ENCODE measurements around the gene NAB1. TPM values are rescaled to one million over a fixed set of nuclear protein-coding genes. Genes with fewer than 3 reads are reported as not detected.

The NAB1 gene
- total and polyA plus RNA-seq, 4 donors: 5.8 to 31.0 (median 18.7) TPM

DNA sequence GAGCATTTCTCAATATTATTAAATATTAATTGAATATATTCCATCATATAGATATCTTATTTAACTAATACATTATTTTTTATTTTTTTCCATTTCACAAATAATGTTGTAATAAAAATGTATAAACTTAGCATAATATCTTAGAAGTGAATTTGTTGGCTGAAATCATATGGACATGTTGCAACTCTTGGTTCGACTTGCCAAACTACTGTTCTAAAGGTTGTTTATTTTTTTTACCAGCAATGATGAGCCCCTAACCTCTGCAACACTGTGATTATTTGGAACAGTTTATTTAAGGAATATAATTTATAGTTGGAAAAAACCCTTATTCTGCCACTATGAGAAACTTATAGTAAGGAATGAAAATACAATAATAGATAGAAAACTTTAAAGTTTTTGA is 8.8 kb upstream of the NAB1 start:
- H3K4me1 ChIP-seq (ENCODE audit: control insufficient read depth in 4 of 4, insufficient read depth in 4 of 4, low read length in 3 of 4): peaks cover 0 to 10% (median 2%) of the 10 kb centered on the region in 4 donors
- TF ChIP-seq HNF4A (conservative IDR thresholded peaks at IDR 0.05): peak; percentile 23
- TF ChIP-seq SP1 (IDR thresholded peaks at IDR 0.05): no peak
- no peak for TF ChIP-seq EGR1 (IDR thresholded peaks at IDR 0.05; ENCODE audit: low read depth in 2 of 2)
- no peaks in the 10 kb centered on the region for H3K36me3 ChIP-seq (ENCODE audit: control insufficient read depth in 4 of 4, insufficient read depth in 3 of 4, low read depth in 1 of 4, low read length in 3 of 4)
- H3K27ac ChIP-seq (ENCODE audit: low read depth in 1 of 2, low read length in 2 of 2): no peak overlapping the region
- WGBS: 36% methylated on average over 1 of the region's 1 CpG
- H3K4me3 ChIP-seq (ENCODE audit: low read depth in 1 of 3, low read length in 3 of 3): no peak overlapping the region
- no peaks in the 10 kb centered on the region for H3K27me3 ChIP-seq (ENCODE audit: control insufficient read depth in 4 of 4, insufficient read depth in 4 of 4, low read length in 3 of 4)
- no peak for DNase-seq (ENCODE audit: low spot score)
- no peaks in the 10 kb centered on the region for H3K9me3 ChIP-seq (ENCODE audit: control insufficient read depth in 4 of 4, low read length in 3 of 4)
- no peak overlapping the region for H3K9ac ChIP-seq (ENCODE audit: low read depth in 1 of 2, low read length in 2 of 2)

DNA sequence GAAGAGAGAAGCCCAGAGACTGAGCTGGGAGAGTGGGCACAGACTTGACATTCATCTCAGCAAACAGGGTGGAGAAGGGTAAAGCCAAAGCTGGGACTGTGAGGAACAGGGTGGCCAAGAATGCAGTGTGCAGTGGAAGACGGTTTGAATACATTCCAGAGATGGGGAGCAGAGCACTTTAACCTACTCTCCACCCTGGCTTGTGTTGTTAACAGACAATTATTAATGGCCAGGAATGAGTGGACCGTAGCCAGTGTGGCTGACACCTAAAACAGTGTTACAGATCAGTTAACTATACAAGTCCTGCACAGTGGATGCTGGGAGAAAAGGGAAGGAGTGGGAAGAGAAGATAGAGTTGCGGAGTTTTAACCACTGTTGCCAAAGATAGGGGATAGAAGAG is 7.4 kb upstream of the NAB1 start:
- DNase-seq (ENCODE audit: low spot score): no peak
- H3K36me3 ChIP-seq (ENCODE audit: control insufficient read depth in 4 of 4, insufficient read depth in 3 of 4, low read depth in 1 of 4, low read length in 3 of 4): no peaks in the 10 kb centered on the region
- peaks cover 0 to 10% (median 2%) of the 10 kb centered on the region in 4 donors for H3K4me1 ChIP-seq (ENCODE audit: control insufficient read depth in 4 of 4, insufficient read depth in 4 of 4, low read length in 3 of 4)
- H3K27ac ChIP-seq (ENCODE audit: low read depth in 1 of 2, low read length in 2 of 2): no peak overlapping the region
- H3K9ac ChIP-seq (ENCODE audit: low read depth in 1 of 2, low read length in 2 of 2): no peak overlapping the region
- no peaks in the 10 kb centered on the region for H3K9me3 ChIP-seq (ENCODE audit: control insufficient read depth in 4 of 4, low read length in 3 of 4)
- WGBS: 87% methylated on average over 3 of the region's 3 CpGs
- no peak for TF ChIP-seq RAD21 (IDR thresholded peaks at IDR 0.05)
- TF ChIP-seq FOXA1 (IDR thresholded peaks at IDR 0.05): no peak
- no peak for TF ChIP-seq MAX (IDR thresholded peaks at IDR 0.05)
- TF ChIP-seq ATF3 (IDR thresholded peaks at IDR 0.05): no peak
- no peak for TF ChIP-seq EGR1 (IDR thresholded peaks at IDR 0.05; ENCODE audit: low read depth in 2 of 2)
- no peak for TF ChIP-seq TAF1 (conservative IDR thresholded peaks at IDR 0.05)
- TF ChIP-seq ZBTB33 (IDR thresholded peaks at IDR 0.05): no peak
- TF ChIP-seq FOXA2 (IDR thresholded peaks at IDR 0.05): no peak
- no peak for TF ChIP-seq YY1 (IDR thresholded peaks at IDR 0.05)
- no peak for TF ChIP-seq HNF4G (IDR thresholded peaks at IDR 0.05)
- no peak for TF ChIP-seq JUND (IDR thresholded peaks at IDR 0.05)
- H3K4me3 ChIP-seq (ENCODE audit: low read depth in 1 of 3, low read length in 3 of 3): no peak overlapping the region
- no peaks in the 10 kb centered on the region for H3K27me3 ChIP-seq (ENCODE audit: control insufficient read depth in 4 of 4, insufficient read depth in 4 of 4, low read length in 3 of 4)

DNA sequence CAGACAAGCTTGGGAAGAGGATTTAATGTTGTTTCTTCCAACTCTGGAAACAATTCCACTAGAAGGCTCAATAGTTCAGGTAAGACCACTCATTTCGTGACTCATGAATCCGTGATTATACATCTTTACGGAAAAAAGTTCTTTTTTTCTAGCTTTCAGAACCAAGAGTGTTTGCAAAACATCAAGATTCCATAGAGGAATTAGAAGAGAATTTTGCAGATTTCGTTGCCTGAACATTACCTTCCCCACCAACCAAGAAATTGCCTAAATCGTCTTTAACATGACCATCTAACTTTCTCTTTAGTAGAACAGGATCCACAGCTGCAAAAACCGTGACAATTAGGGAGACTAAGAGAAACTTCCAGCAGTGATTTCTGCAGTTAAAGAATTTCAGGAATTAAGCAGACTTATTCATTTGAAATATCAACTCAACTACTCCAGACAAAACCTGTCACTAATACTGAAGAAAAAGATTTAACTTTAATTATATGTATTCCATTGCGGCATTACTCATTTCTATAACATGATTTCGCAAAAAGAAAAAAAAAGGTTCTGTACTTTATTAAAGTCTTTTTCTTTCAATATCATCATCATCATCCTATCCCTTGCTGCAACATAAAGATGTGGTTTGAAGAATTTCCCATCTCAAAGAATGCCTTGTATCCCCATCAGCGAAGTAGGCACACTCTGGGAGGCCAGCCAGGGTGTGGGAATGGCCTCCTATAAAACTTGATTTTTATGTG is 1.9 kb upstream of the NAB1 start:
- H3K9ac ChIP-seq (ENCODE audit: low read depth in 1 of 2, low read length in 2 of 2): no peak overlapping the region
- no peak overlapping the region for H3K4me3 ChIP-seq (ENCODE audit: low read depth in 1 of 3, low read length in 3 of 3)
- H3K27ac ChIP-seq (ENCODE audit: low read depth in 1 of 2, low read length in 2 of 2): peak overlapping the region in 1 of 2 donors; percentile 13

More for the DNA sequence above, 1.9 kb upstream of the NAB1 start:
- Histone ChIP-seq H3K9me3 (ENCODE audit: control insufficient read depth in 4 of 4, low read length in 3 of 4) (no peaks in the 10 kb centered on the region), H3K4me1 (ENCODE audit: control insufficient read depth in 4 of 4, insufficient read depth in 4 of 4, low read length in 3 of 4) (peaks cover 0 to 11% (median 6%) of the 10 kb centered on the region in 4 donors), H3K36me3 (ENCODE audit: control insufficient read depth in 4 of 4, insufficient read depth in 3 of 4, low read depth in 1 of 4, low read length in 3 of 4) (no peaks in the 10 kb centered on the region), H3K27me3 (ENCODE audit: control insufficient read depth in 4 of 4, insufficient read depth in 4 of 4, low read length in 3 of 4) (no peaks in the 10 kb centered on the region)
- 72% methylated on average over 9 of the region's 9 CpGs for WGBS
- no peak for DNase-seq (ENCODE audit: low spot score)
- TF ChIP-seq ATF3 (IDR thresholded peaks at IDR 0.05): no peak
- no peak for TF ChIP-seq RAD21 (IDR thresholded peaks at IDR 0.05)
- TF ChIP-seq ZBTB33 (IDR thresholded peaks at IDR 0.05): no peak
- TF ChIP-seq JUND (IDR thresholded peaks at IDR 0.05): no peak
- TF ChIP-seq TAF1 (conservative IDR thresholded peaks at IDR 0.05): no peak
- TF ChIP-seq CTCF (IDR thresholded peaks at IDR 0.05; ENCODE audit: low read depth, low read length, missing input control): no peak
- TF ChIP-seq REST (IDR thresholded peaks at IDR 0.05): no peak

Data from liver (tissue), 9 donors.